HG02885 (cell line): Measurements from ENCODE around the gene SDHAF1.
"Not testable (repeated sequence)": the region's sequence is repeated elsewhere in the genome, so short reads cannot be mapped to it uniquely, and the experiment has no call there.

Source experiments
- ATAC-seq: cut with Tn5 transposase; IDR thresholded peaks from one replicate; pipeline ENCODE4 v1.9.1; 2021; ENCODE audit warnings: mild to moderate bottlenecking; ENCODE audit not compliant: unreplicated experiment, poor library complexity

SDHAF1 gene

GRCh38 chr19:36014012-36014924 lies 19.3 kb downstream of the SDHAF1 start, which contains the start of gene ALKBH6:
ALKBH6 (minus strand) TSS chr19:36014213; CDS start chr19:36013397, 816 bp downstream.
- peak; percentile 97 for ATAC-seq

- no peak for ATAC-seq
Observed at GRCh38 chr19:36019061-36019670, 24.2 kb downstream of the SDHAF1 start.

GRCh38 chr19:36023432-36023831 lies 28.4 kb downstream of the SDHAF1 start:
- ATAC-seq = no peak

GRCh38 chr19:36025541-36025940 lies 30.6 kb downstream of the SDHAF1 start:
- ATAC-seq = no peak

- ATAC-seq = no peak
Observed at GRCh38 chr19:36026091-36026876, 31.3 kb downstream of the SDHAF1 start.

- no peak for ATAC-seq
Observed at GRCh38 chr19:36027696-36028095, 32.7 kb downstream of the SDHAF1 start.

- no peak for ATAC-seq
Observed at GRCh38 chr19:36028313-36029041, 33.5 kb downstream of the SDHAF1 start.

GRCh38 chr19:36030264-36031148 lies 35.5 kb downstream of the SDHAF1 start:
- no peak for ATAC-seq

- no peak for ATAC-seq
Observed at GRCh38 chr19:36031308-36031707, 36.3 kb downstream of the SDHAF1 start.

GRCh38 chr19:36032251-36033104 lies 37.5 kb downstream of the SDHAF1 start, which contains the start of gene CLIP3:
CLIP3 (minus strand) TSS chr19:36032873; CDS start chr19:36032357, 516 bp downstream.
- ATAC-seq = no peak

- ATAC-seq = no peak
Observed at GRCh38 chr19:36040495-36040894, 45.5 kb downstream of the SDHAF1 start.

GRCh38 chr19:36041092-36041491 lies 46.1 kb downstream of the SDHAF1 start:
- not testable (repeated sequence) for ATAC-seq

- no peak for ATAC-seq
Observed at GRCh38 chr19:36041831-36042230, 46.8 kb downstream of the SDHAF1 start.

GRCh38 chr19:36043952-36044351 lies 49.0 kb downstream of the SDHAF1 start:
- ATAC-seq = no peak
